Liver (tissue), 9 donors: ENCODE data around the gene OSTF1. TPM values are rescaled to one million over a fixed set of nuclear protein-coding genes. Genes with fewer than 3 reads are reported as not detected.

Source experiments
- DNase-seq: peaks from one replicate; pipeline ENCODE4 v3.0.0-alpha.2; 2017; ENCODE audit warnings: low spot score
- H3K27ac ChIP-seq, 2 donors: one replicate each; pipeline ENCODE4 v1.7.0; 2013; ENCODE audit warnings: inconsistent platforms in 2 of 2, low read length in 2 of 2, control low read depth in 1 of 2, low read depth in 1 of 2, mild to moderate bottlenecking in 1 of 2
- H3K27me3 ChIP-seq, 4 donors: one replicate each; pipeline versions ENCODE4 v1.6.1 to v1.7.0; 2013; ENCODE audit warnings: low read length in 3 of 4, inconsistent platforms in 1 of 4, mild to moderate bottlenecking in 1 of 4, moderate library complexity in 1 of 4; ENCODE audit not compliant: control insufficient read depth in 4 of 4, insufficient read depth in 4 of 4
- H3K36me3 ChIP-seq, 4 donors: one replicate each; pipeline versions ENCODE4 v1.6.1 to v1.7.0; 2013; ENCODE audit warnings: low read length in 3 of 4, mild to moderate bottlenecking in 3 of 4, low read depth in 1 of 4, moderate library complexity in 1 of 4; ENCODE audit not compliant: control insufficient read depth in 4 of 4, insufficient read depth in 3 of 4
- H3K4me1 ChIP-seq, 4 donors: one replicate each; pipeline versions ENCODE4 v1.6.1 to v1.7.0; 2013; ENCODE audit warnings: low read length in 3 of 4, mild to moderate bottlenecking in 3 of 4, moderate library complexity in 1 of 4; ENCODE audit not compliant: control insufficient read depth in 4 of 4, insufficient read depth in 4 of 4
- H3K4me3 ChIP-seq, 3 donors: one replicate each; pipeline versions ENCODE4 v1.6.1 to v1.7.0; 2013; ENCODE audit warnings: low read length in 3 of 3, control low read depth in 1 of 3, low read depth in 1 of 3, mild to moderate bottlenecking in 1 of 3
- H3K9ac ChIP-seq, 2 donors: one replicate each; pipeline ENCODE4 v1.7.0; 2013; ENCODE audit warnings: low read length in 2 of 2, mild to moderate bottlenecking in 2 of 2, moderate library complexity in 2 of 2, control low read depth in 1 of 2, low read depth in 1 of 2
- H3K9me3 ChIP-seq, 4 donors: one replicate each; pipeline versions ENCODE4 v1.6.1 to v1.7.0; 2013; ENCODE audit warnings: low read length in 3 of 4; ENCODE audit not compliant: control insufficient read depth in 4 of 4
- ATF3 ChIP-seq: IDR thresholded peaks from 2 replicates; pipeline ENCODE4 v1.6.1; 2016; ENCODE audit warnings: antibody characterized with exemption
- EGR1 ChIP-seq, 2 donors: IDR thresholded peaks; 2 replicates each; pipeline ENCODE4 v1.6.1; 2016 to 2018; ENCODE audit warnings: antibody characterized with exemption in 2 of 2, low read depth in 2 of 2
- FOXA1 ChIP-seq: IDR thresholded peaks from 2 replicates; pipeline ENCODE4 v1.6.1; 2016; ENCODE audit warnings: antibody characterized with exemption
- FOXA2 ChIP-seq: IDR thresholded peaks from 2 replicates; pipeline ENCODE4 v1.6.1; 2016; ENCODE audit warnings: antibody characterized with exemption
- GABPA ChIP-seq, 2 donors: IDR thresholded peaks in 1 of 2; conservative IDR thresholded peaks in 1 of 2; 2 replicates each; pipeline ENCODE4 v1.6.1; 2016; ENCODE audit warnings: antibody characterized with exemption in 2 of 2, mild to moderate bottlenecking in 1 of 2, moderate library complexity in 1 of 2
- HNF4A ChIP-seq, 2 donors: conservative IDR thresholded peaks; 2 replicates each; pipeline ENCODE4 v1.6.1; 2016; ENCODE audit warnings: antibody characterized with exemption in 2 of 2, mild to moderate bottlenecking in 2 of 2
- HNF4G ChIP-seq: IDR thresholded peaks from 2 replicates; pipeline ENCODE4 v1.6.1; 2016; ENCODE audit warnings: antibody characterized with exemption
- JUND ChIP-seq, 2 donors: IDR thresholded peaks; 2 replicates each; pipeline ENCODE4 v1.6.1; 2016; ENCODE audit warnings: antibody characterized with exemption in 2 of 2
- NR2F2 ChIP-seq: IDR thresholded peaks from 2 replicates; pipeline ENCODE4 v1.6.1; 2016; ENCODE audit warnings: antibody characterized with exemption
- RAD21 ChIP-seq, 2 donors: IDR thresholded peaks; 2 replicates each; pipeline ENCODE4 v1.6.1; 2016; ENCODE audit warnings: antibody characterized with exemption in 2 of 2, mild to moderate bottlenecking in 2 of 2
- REST ChIP-seq: IDR thresholded peaks from 2 replicates; pipeline ENCODE4 v1.6.1; 2016; ENCODE audit warnings: antibody characterized with exemption, mild to moderate bottlenecking
- RXRA ChIP-seq, 2 donors: IDR thresholded peaks; 2 replicates each; pipeline ENCODE4 v1.6.1; 2017 to 2018; ENCODE audit warnings: antibody characterized with exemption in 2 of 2, mild to moderate bottlenecking in 1 of 2
- SP1 ChIP-seq: IDR thresholded peaks from 2 replicates; pipeline ENCODE4 v1.6.1; 2018; ENCODE audit warnings: antibody characterized with exemption, mild to moderate bottlenecking
- TAF1 ChIP-seq: conservative IDR thresholded peaks from 2 replicates; pipeline ENCODE4 v1.6.1; 2016; ENCODE audit warnings: antibody characterized with exemption, mild to moderate bottlenecking
- YY1 ChIP-seq: IDR thresholded peaks from 2 replicates; pipeline ENCODE4 v1.6.1; 2016; ENCODE audit warnings: antibody characterized with exemption, mild to moderate bottlenecking
- WGBS: extraction: QIAGEN DNeasy Blood & Tissue Kit; methylation state at CpG from one replicate; pipeline ENCODE4 v1.1.7; 2013; 5-methylcytosine and 5-hydroxymethylcytosine counted together
- polyA plus RNA-seq, 2 donors: library from polyadenylated mRNA; stranded (reverse) in 1 of 2; unstranded in 1 of 2; fragments of 200-250 nt in 1 of 2; fragments of >200 nt in 1 of 2; fragmentation: Nextera tagmentation in 1 of 2; extraction: Ambion mirVana in 1 of 2; gene quantifications; one replicate each; pipeline versions ENCODE4 v1.2.1 to v1.2.3, GENCODE V29; 2013 to 2015
- total RNA-seq, 2 donors: library from RNA; depleted of rRNA; stranded (reverse); fragments of >200 nt; gene quantifications; one replicate each; pipeline ENCODE4 v1.2.3, GENCODE V29; 2014
- TF ChIP-seq, protein P1 (sequence below): IDR thresholded peaks from 2 replicates; pipeline ENCODE4 v1.6.1; 2016; ENCODE audit warnings: antibody characterized with exemption
- donor health status: healthy.
- donor health status: healthy.
- donor health status: healthy.
- donor health status: healthy.
- donor health status: healthy.

OSTF1 gene
- total and polyA plus RNA-seq, 4 donors: 19.8 to 29.7 (median 26.9) TPM

DNA sequence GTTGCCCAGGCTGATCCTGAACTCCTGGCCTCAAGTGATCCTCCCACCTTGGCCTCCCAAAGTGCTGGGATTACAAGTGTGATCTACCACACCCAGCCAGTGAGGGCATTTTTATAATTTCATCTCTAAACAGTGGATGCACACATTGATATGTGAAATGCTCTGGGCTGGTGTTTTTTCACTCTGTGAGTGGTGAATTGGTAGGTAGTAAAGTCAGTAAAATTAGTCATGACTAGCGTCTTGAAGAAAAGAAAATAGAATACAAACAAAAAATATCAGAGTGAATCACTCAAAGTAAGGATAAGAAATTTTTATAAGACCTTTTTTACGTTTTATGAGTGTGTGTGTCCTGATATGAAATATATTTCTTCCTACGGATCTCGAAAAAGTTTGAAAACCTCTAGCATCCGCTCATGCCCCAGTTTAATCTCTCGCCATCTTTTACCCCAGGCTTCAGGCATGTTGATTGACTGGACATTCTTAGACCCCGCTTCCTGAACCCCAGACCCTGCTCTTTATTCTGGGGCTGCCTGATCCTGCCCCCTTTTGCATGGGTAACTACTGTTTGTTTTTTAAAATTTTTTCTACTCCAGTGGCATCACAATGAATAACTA, 14.0 kb downstream of the OSTF1 start:
- TF ChIP-seq HNF4A (conservative IDR thresholded peaks at IDR 0.05): no peak
- no peak for TF ChIP-seq SP1
- TF ChIP-seq YY1: no peak
- TF ChIP-seq FOXA1: no peak
- TF ChIP-seq, protein P1, sequence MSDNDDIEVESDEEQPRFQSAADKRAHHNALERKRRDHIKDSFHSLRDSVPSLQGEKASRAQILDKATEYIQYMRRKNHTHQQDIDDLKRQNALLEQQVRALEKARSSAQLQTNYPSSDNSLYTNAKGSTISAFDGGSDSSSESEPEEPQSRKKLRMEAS: no peak
- Histone ChIP-seq H3K27me3 (no peaks in the 10 kb centered on the region), H3K36me3 (no peaks in the 10 kb centered on the region), H3K4me3 (no peak overlapping the region), H3K4me1 (peaks cover 0 to 10% (median 5%) of the 10 kb centered on the region in 4 donors), H3K27ac (no peak overlapping the region), H3K9me3 (no peaks in the 10 kb centered on the region), H3K9ac (no peak overlapping the region)
- WGBS: 95% methylated on average over 7 of the region's 7 CpGs
- no peak for DNase-seq

GRCh38 chr9:75104607-75105006, 16.3 kb downstream of the OSTF1 start:
- Histone ChIP-seq H3K4me3 (no peak overlapping the region), H3K27me3 (no peaks in the 10 kb centered on the region), H3K36me3 (no peaks in the 10 kb centered on the region), H3K9ac (no peak overlapping the region), H3K27ac (no peak overlapping the region), H3K4me1 (peaks cover 0 to 14% (median 5%) of the 10 kb centered on the region in 4 donors), H3K9me3 (no peaks in the 10 kb centered on the region)
- WGBS: 92% methylated on average over 3 of the region's 3 CpGs
- no peak for DNase-seq
- TF ChIP-seq FOXA1: no peak
- TF ChIP-seq ATF3: no peak
- no peak for TF ChIP-seq SP1
- no peak for TF ChIP-seq TAF1
- no peak for TF ChIP-seq REST
- no peak for TF ChIP-seq NR2F2
- TF ChIP-seq GABPA (IDR thresholded peaks at IDR 0.05 in 1 of 2, conservative IDR thresholded peaks at IDR 0.05 in 1 of 2): no peak
- no peak for TF ChIP-seq EGR1 (IDR thresholded peaks at IDR 0.05; ENCODE audit: low read depth in 2 of 2)
- TF ChIP-seq HNF4A (conservative IDR thresholded peaks at IDR 0.05): no peak
- no peak for TF ChIP-seq RXRA (IDR thresholded peaks at IDR 0.05)
- TF ChIP-seq, protein P1: no peak
- no peak for TF ChIP-seq FOXA2
- TF ChIP-seq RAD21 (IDR thresholded peaks at IDR 0.05): no peak
- no peak for TF ChIP-seq YY1
- TF ChIP-seq JUND (IDR thresholded peaks at IDR 0.05): no peak
- no peak for TF ChIP-seq HNF4G
